G401.6 (cell line): Measurements from ENCODE around the gene LRRFIP1.

Source experiments
- FAIRE-seq: peaks from 2 replicates; lab custom pipeline; 2012; peaks lifted over from hg19 to GRCh38; lab: Jason Lieb, UNC

The LRRFIP1 gene

GRCh38 chr2:237640493-237640998 is 13.2 kb downstream of the LRRFIP1 start:
- no peak for FAIRE-seq

GRCh38 chr2:237642038-237642734 is 14.8 kb downstream of the LRRFIP1 start:
- FAIRE-seq: no peak

GRCh38 chr2:237643066-237643465 is 15.7 kb downstream of the LRRFIP1 start:
- no peak for FAIRE-seq

GRCh38 chr2:237643582-237644380 is 16.4 kb downstream of the LRRFIP1 start:
- no peak for FAIRE-seq

- no peak for FAIRE-seq
Measured at GRCh38 chr2:237644381-237644703, 17.0 kb downstream of the LRRFIP1 start.

GRCh38 chr2:237645261-237645660 is 17.9 kb downstream of the LRRFIP1 start:
- no peak for FAIRE-seq

GRCh38 chr2:237647176-237648015 is 20.0 kb downstream of the LRRFIP1 start:
- FAIRE-seq: no peak

- FAIRE-seq: no peak
Measured at GRCh38 chr2:237648016-237648381, 20.6 kb downstream of the LRRFIP1 start.

GRCh38 chr2:237649541-237650454 is 22.4 kb downstream of the LRRFIP1 start:
- no peak for FAIRE-seq

- no peak for FAIRE-seq
Measured at GRCh38 chr2:237650455-237650850, 23.1 kb downstream of the LRRFIP1 start.

- no peak for FAIRE-seq
Measured at GRCh38 chr2:237651761-237652160, 24.4 kb downstream of the LRRFIP1 start.

GRCh38 chr2:237652181-237652580 is 24.8 kb downstream of the LRRFIP1 start:
- no peak for FAIRE-seq

- FAIRE-seq: no peak
Measured at GRCh38 chr2:237652854-237653253, 25.5 kb downstream of the LRRFIP1 start.

- FAIRE-seq: no peak
Measured at GRCh38 chr2:237653776-237654558, 26.6 kb downstream of the LRRFIP1 start.

- no peak for FAIRE-seq
Measured at GRCh38 chr2:237657063-237657462, 29.7 kb downstream of the LRRFIP1 start.

- no peak for FAIRE-seq
Measured at GRCh38 chr2:237660381-237660900, 33.1 kb downstream of the LRRFIP1 start.

GRCh38 chr2:237661270-237661669 is 33.9 kb downstream of the LRRFIP1 start:
- FAIRE-seq: no peak

- no peak for FAIRE-seq
Measured at GRCh38 chr2:237661799-237662328, 34.5 kb downstream of the LRRFIP1 start.

- no peak for FAIRE-seq
Measured at GRCh38 chr2:237662671-237663093, 35.3 kb downstream of the LRRFIP1 start.

- FAIRE-seq: no peak
Measured at GRCh38 chr2:237663517-237664110, 36.2 kb downstream of the LRRFIP1 start.
